HG02981 (cell line): ENCODE results near the gene OAS2.

ENCODE experiments used
- ATAC-seq: cut with Tn5 transposase; IDR thresholded peaks from one replicate; pipeline ENCODE4 v1.9.1; 2021; ENCODE audit warnings: mild to moderate bottlenecking, moderate library complexity; ENCODE audit not compliant: unreplicated experiment

OAS2 gene, protein sequence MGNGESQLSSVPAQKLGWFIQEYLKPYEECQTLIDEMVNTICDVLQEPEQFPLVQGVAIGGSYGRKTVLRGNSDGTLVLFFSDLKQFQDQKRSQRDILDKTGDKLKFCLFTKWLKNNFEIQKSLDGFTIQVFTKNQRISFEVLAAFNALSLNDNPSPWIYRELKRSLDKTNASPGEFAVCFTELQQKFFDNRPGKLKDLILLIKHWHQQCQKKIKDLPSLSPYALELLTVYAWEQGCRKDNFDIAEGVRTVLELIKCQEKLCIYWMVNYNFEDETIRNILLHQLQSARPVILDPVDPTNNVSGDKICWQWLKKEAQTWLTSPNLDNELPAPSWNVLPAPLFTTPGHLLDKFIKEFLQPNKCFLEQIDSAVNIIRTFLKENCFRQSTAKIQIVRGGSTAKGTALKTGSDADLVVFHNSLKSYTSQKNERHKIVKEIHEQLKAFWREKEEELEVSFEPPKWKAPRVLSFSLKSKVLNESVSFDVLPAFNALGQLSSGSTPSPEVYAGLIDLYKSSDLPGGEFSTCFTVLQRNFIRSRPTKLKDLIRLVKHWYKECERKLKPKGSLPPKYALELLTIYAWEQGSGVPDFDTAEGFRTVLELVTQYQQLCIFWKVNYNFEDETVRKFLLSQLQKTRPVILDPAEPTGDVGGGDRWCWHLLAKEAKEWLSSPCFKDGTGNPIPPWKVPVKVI

DNA sequence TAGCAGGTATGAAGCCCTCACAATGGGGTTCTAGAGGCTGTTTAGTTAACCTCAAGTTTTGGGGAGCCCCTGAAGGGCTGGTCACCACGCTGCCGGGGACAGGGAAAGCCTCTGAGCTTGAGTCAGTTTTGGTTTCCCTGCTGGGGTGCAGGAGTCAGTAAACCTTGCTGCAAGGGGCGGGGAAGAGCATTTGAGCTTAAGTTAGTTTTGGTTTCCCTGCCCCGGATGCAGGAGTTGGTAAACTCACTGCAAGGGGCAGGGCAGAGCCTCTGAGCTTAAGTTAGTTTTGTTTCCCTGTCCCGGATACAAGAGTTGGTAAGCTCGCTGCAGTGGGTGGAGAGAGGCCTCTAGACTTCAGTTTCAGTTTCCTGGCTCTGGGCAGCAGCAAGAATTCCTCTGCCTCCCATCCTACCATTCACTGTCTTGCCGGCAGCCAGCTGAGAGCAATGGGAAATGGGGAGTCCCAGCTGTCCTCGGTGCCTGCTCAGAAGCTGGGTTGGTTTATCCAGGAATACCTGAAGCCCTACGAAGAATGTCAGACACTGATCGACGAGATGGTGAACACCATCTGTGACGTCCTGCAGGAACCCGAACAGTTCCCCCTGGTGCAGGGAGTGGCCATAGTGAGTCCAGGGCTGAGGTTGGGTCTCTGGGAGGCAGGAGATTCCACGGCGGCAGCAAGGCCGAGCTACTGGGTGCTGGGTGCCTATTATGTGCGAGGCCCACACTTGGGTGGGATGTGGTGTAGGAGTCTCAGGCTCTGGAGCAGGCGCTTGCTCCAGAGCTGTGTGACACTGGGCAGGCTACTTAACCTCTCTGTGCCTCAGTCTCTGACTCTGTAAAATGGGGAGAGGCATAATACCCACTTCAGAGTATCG lies at the start of gene OAS2:
Gene OAS2, plus strand, starts transcription at position 357 of the 878 bp plus-strand sequence. Its CDS starts 90 bp downstream, at position 447.
- ATAC-seq, result peak; percentile 88

- ATAC-seq, result no peak
Measured at GRCh38 chr12:112928978-112929377, 49.3 kb upstream of the OAS2 start.

DNA sequence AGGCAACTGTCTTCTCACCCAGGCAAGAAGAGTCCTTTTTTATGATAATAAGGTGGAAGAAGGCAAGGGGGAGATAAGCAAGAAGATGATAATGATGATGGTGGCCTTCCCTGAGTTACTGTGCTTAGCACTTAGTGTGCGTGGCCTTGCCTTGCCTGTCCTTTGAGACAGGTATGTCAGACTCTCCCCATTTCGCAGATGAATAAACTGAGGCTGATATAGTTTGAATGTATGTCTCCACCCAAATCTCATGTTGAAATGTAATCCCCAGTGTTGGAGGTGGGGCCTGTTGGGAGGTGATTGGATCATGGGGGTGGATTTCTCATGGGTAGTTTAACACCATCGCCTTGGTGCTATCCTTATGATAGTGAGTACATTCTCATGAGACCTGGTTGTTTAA lies 48.6 kb upstream of the OAS2 start:
- ATAC-seq, result no peak

DNA sequence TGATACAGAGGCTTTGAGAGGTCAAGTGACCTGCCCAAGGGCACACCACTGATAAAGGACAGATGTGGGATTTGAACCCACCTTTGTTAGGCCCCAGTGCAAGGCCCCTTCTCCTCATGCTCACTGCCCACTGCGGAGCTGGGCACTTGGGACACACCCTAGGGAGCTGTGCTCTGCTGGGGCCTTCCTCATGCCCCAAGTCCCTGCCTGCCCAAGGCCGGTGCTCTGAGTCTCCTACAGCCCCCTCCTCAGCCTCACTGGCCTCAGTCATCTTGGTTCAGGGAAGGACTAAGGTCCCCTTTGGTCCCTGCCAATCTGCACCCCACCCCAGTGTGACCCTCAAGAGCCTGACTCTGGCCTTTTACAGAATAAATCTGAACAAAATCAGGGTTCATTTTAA lies 48.0 kb upstream of the OAS2 start:
- ATAC-seq, result no peak

DNA sequence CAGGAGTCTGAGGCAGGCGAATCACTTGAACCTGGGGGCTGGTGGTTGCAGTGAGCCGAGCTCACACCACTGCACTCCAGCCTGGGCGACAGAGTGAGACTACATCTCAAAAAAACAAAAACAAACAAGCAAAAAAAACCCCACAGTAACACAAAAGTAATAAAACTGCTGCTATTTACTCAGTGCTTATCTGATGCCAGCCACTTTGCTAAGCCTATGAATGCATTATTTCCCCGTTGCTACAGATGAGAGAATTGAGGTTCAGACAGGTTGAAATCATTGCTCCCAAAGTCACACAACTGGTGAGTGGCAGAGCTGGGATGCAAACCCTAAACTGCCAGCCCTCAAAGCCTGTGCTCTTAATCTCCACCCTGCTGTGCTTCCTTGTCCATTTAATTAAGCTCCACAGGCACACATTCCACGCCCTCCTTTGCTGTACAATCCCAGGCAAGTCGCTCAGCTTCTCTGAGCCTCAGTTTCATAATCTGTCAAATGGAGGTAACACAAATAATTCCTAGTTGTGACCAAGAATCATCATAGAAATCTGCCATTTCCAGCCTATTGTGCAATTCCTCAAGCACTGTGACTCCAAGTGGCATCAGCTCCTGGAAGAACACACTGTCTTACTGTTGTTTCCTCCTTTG lies 45.7 kb upstream of the OAS2 start:
- no peak for ATAC-seq

DNA sequence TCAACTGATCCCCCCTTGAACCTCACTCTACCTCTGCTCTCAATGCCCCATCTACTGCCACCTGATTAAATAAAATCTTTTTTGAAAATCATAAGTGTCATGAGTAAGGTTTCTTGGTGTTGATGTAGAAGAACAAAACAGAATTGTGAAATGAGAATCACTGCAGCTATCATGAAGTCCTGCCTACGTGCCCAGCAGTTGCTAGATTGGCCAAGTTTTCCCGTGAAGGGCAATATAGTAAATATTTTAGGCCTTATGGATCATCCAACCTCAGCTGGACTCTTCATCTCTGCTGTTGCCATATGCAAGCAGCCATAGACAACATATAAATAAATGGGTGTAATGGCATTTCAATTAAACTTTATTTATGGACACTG lies 45.2 kb upstream of the OAS2 start:
- ATAC-seq, result no peak

GRCh38 chr12:112936264-112936663 lies 42.1 kb upstream of the OAS2 start:
- no peak for ATAC-seq

DNA sequence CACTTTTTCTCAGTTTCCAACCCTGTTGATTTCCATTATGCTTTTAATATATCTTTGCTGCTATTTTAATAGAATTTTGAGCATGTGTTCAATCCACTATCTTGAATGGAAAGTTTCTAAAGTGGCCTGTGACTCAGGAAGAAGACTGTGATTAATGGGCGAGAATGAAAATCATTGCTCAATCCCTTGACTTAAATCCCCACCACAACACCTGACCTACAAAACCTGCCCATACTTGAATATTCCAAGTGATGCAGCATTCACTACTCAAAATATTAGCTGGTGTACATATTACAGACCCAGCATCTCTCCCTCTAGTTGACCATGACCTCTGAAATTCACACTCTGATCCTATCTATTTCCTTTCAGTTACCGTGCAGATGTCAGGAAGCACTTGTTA lies 41.4 kb upstream of the OAS2 start:
- ATAC-seq, result no peak

- peak; percentile 46 for ATAC-seq
Measured at GRCh38 chr12:112937741-112938719, 40.3 kb upstream of the OAS2 start, which contains the start of gene OAS3. Gene OAS3, plus strand, starts transcription at chr12:112938474. Its CDS starts 57 bp downstream, at chr12:112938531.

GRCh38 chr12:112938751-112939150 lies 39.6 kb upstream of the OAS2 start:
- ATAC-seq, result no peak

GRCh38 chr12:112939761-112940381 lies 38.4 kb upstream of the OAS2 start:
- ATAC-seq, result peak; percentile 52

- no peak for ATAC-seq
Measured at GRCh38 chr12:112941528-112942335, 36.6 kb upstream of the OAS2 start.

- no peak for ATAC-seq
Measured at GRCh38 chr12:112942572-112942971, 35.7 kb upstream of the OAS2 start.

DNA sequence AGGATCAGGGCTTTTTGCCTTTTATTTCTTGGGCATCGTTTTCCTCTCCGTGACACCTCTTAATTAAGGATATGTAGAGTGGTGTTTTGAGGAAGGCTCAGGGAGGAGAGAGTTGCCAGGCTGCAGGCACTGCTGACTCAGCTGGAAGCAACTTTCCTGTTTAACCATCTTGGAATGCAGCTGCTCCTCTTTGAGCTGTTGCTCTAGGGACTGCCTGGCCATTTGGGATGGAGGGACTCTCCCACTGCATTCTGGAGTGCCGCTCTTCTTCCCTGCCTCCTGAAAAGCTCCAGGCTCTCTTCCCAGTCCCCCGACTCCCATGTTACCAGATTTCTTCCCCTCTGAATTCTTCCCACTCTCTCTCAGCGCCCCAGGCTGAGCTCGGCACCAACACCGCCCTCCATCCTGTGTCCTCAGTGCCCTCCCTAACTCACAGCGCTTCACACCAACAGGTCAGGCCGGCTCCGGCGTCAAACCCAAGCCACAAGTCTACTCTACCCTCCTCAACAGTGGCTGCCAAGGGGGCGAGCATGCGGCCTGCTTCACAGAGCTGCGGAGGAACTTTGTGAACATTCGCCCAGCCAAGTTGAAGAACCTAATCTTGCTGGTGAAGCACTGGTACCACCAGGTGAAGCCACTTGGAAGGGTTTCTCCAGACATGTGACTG lies 34.2 kb upstream of the OAS2 start:
- ATAC-seq, result no peak

DNA sequence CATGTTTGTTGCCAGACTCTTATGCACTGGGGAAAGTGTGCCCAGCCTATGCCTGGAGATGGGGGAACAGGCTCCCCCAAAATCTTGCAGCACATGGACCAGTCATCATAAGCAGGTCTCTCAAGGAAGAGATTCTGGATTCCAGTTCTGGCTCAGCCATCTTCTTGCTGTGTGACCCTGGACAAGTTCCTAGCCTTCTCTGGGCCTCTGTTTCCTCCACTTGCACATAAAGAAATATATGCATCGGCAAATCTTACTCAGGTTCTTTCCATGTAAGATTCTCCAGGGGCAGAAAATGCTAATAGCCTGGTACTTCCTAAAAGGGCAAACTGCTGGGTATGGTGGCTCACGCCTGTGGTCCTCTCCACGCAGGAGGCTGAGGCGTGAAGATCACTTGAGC lies 32.8 kb upstream of the OAS2 start:
- ATAC-seq, result no peak

DNA sequence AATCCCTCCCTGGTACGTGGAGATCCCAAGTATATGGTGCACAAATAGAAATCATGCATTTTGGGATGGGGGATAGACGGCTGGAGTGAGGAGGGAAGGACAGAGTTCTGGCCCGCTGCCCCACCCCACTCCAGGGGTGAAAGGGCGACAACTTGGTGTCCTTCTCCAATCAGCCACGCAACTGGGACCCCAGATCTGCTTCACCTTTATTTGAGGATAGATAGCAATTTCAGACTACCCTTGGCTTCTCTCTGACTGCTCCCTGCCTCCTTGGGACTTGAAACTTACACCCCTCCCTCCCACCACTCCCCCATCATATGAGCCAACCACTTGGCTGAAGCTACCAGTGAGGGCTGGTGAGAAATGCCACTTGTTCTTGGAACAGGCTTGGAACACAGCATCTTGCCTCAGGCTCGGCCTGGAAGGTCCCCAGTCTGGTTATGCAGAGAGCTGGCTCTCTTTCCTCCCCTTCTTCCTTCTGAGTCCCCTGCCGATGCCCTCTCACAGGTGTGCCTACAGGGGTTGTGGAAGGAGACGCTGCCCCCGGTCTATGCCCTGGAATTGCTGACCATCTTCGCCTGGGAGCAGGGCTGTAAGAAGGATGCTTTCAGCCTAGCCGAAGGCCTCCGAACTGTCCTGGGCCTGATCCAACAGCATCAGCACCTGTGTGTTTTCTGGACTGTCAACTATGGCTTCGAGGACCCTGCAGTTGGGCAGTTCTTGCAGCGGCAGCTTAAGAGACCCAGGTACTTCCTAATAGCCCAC lies 31.9 kb upstream of the OAS2 start:
- no peak for ATAC-seq

- no peak for ATAC-seq
Measured at GRCh38 chr12:112947314-112947713, 31.0 kb upstream of the OAS2 start.
